ENCODE measurements around the gene ENOSF1. TPM values are rescaled to one million over a fixed set of nuclear protein-coding genes. Genes with fewer than 3 reads are reported as not detected.

ENOSF1 gene, protein sequence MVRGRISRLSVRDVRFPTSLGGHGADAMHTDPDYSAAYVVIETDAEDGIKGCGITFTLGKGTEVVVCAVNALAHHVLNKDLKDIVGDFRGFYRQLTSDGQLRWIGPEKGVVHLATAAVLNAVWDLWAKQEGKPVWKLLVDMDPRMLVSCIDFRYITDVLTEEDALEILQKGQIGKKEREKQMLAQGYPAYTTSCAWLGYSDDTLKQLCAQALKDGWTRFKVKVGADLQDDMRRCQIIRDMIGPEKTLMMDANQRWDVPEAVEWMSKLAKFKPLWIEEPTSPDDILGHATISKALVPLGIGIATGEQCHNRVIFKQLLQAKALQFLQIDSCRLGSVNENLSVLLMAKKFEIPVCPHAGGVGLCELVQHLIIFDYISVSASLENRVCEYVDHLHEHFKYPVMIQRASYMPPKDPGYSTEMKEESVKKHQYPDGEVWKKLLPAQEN
- total RNA-seq: 32.0 and 62.7 TPM in 2 replicates

DNA sequence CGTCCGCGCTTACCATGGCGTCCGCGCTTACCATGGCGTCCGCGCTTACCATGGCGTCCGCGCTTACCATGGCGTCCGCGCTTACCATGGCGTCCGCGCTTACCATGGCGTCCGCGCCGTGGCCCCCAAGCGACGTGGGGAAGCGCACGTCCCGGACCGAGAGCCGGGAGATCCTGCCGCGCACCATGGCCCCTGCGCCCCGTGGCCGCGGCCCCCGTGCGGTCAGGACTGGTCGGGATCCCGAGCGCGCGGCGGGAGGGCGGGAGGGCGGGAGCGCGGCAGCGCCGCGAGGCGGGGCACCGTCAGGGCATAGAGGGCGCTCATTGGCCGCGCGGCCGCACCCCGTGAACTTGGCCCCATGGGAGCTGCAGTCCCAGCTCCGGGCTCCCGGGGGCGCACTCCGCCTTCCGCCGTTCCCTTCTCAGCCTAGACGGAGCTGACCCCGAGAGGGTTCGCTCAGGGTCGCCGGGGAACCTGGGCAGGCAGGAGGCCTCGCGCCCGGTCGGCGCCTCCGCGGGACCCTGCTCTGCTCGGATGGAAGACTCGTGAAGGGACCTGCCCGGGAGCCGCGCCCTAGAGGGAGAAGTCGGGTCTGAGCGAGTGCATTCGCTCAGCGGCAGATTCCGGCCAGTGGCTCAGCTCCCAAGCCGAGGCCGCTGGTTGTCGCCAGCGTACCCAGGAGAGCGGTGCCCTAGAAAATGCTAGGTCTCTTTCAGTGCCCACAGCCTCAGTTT, at the start of gene ENOSF1:
ENOSF1 (minus strand) TSS at position 230 of the 734 bp plus-strand sequence; CDS start at position 187, 43 bp downstream.

DNA sequence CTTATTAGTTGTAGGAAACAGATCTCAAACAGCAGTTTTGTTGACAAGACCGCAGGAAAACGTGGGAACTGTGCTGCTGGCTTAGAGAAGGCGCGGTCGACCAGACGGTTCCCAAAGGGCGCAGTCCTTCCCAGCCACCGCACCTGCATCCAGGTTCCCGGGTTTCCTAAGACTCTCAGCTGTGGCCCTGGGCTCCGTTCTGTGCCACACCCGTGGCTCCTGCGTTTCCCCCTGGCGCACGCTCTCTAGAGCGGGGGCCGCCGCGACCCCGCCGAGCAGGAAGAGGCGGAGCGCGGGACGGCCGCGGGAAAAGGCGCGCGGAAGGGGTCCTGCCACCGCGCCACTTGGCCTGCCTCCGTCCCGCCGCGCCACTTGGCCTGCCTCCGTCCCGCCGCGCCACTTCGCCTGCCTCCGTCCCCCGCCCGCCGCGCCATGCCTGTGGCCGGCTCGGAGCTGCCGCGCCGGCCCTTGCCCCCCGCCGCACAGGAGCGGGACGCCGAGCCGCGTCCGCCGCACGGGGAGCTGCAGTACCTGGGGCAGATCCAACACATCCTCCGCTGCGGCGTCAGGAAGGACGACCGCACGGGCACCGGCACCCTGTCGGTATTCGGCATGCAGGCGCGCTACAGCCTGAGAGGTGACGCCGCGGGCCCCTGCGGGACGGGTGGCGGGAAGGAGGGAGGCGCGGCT, 55.0 kb downstream of the ENOSF1 start, which contains the start of gene TYMS:
TYMS (plus strand) TSS at position 343 of the 690 bp plus-strand sequence; CDS start at position 433, 90 bp downstream.

Other genes with a start within 250 kb of the ENOSF1 start
- gene COLEC12, start 211.9 kb downstream of the ENOSF1 start, total RNA-seq: 16.2 and 21.1 TPM in 2 replicates
- gene CETN1, start 132.2 kb downstream of the ENOSF1 start, total RNA-seq: not detected in 2 replicates
- gene CLUL1, start 115.6 kb downstream of the ENOSF1 start, total RNA-seq: 0.13 TPM in 1 of 2 replicates, not detected in the other
- gene TYMS, start 55.0 kb downstream of the ENOSF1 start, total RNA-seq: 16.1 and 22.9 TPM in 2 replicates
- 68.7 and 71.1 TPM in 2 replicates for gene YES1, start 99.6 kb upstream of the ENOSF1 start, total RNA-seq
- gene ADCYAP1, start 192.2 kb upstream of the ENOSF1 start, total RNA-seq: not detected in 2 replicates